ENCODE results near the gene UBA6.

The UBA6 gene

DNA sequence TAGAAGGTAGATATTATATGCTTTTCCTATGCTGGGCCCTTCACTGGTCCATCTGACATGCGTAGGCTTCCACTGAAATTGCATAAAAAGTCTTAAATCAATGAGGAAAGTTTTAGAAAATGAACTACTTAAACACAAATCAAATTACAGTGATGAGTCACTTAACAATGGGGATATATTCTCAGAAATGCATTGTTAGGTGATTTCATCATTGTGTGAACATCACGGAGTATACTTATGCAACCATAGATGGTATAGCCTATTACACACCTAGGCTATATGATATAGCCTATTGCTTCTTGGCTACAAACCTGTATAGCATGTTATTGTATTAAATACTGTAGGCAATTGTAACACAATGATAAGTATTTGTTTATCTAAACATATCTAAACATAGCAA, 132.1 kb downstream of the UBA6 start:
- no peak for TF ChIP-seq ZFX (IDR thresholded peaks at IDR 0.05; ENCODE audit: borderline replicate concordance)
- TF ChIP-seq, protein P1, sequence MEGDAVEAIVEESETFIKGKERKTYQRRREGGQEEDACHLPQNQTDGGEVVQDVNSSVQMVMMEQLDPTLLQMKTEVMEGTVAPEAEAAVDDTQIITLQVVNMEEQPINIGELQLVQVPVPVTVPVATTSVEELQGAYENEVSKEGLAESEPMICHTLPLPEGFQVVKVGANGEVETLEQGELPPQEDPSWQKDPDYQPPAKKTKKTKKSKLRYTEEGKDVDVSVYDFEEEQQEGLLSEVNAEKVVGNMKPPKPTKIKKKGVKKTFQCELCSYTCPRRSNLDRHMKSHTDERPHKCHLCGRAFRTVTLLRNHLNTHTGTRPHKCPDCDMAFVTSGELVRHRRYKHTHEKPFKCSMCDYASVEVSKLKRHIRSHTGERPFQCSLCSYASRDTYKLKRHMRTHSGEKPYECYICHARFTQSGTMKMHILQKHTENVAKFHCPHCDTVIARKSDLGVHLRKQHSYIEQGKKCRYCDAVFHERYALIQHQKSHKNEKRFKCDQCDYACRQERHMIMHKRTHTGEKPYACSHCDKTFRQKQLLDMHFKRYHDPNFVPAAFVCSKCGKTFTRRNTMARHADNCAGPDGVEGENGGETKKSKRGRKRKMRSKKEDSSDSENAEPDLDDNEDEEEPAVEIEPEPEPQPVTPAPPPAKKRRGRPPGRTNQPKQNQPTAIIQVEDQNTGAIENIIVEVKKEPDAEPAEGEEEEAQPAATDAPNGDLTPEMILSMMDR (IDR thresholded peaks at IDR 0.05) = no peak
- H3K27ac ChIP-seq = no peak overlapping the region

DNA sequence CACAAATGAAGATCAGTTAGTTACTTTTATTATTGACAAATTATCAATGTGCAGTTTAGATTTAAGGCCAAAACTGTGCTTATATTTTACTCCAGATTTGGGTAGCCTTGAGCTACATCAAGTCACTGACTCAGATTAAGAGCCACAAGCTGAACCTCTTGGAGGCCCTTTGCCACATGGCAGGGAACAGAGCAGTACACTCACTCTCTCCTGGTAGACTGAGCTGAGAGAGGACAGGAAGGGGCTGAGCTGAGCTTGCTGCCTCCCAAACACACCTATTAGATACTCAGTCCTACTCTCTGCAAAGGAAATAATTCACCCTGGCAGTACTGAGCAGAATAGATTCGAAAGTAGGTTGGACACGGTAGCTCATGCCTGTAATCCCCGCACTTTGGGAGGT, 134.6 kb downstream of the UBA6 start:
- H3K27ac ChIP-seq = no peak overlapping the region
- TF ChIP-seq, protein P1 (IDR thresholded peaks at IDR 0.05) = no peak
- no peak for TF ChIP-seq ZFX (IDR thresholded peaks at IDR 0.05; ENCODE audit: borderline replicate concordance)

DNA sequence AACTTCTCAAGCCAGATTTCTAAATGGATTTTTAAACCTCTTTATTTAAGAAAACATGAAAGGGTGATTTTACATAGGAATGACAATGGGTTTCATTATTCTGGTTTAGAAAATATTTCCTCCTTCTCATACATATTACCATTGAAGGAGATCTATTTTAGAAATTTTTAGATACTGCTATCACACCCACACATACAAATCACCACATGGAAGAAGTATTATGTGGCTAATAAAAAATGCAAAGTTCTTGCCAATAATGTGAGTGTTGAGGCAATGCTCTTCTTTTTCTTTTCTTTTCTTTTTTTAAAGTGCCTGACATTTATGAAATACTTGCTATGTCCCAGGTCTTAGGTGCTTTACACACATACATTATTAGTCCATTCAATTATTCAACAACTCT, 135.7 kb downstream of the UBA6 start:
- TF ChIP-seq, protein P1 (IDR thresholded peaks at IDR 0.05) = no peak
- no peak for TF ChIP-seq ZFX (IDR thresholded peaks at IDR 0.05; ENCODE audit: borderline replicate concordance)
- no peak overlapping the region for H3K27ac ChIP-seq
